PFSK-1 (cell line): ENCODE data around the gene PDE3A.

ENCODE experiments used
- POLR2AphosphoS5 ChIP-seq: IDR thresholded peaks from 2 replicates; pipeline ENCODE4 v1.6.1; 2012; ENCODE audit warnings: low read depth, mild to moderate bottlenecking, control low read depth, low read length, moderate library complexity
- TAF1 ChIP-seq: IDR thresholded peaks from 2 replicates; pipeline ENCODE4 v1.6.1; 2012; ENCODE audit warnings: low read length, control low read depth, borderline replicate concordance; ENCODE audit not compliant: insufficient read depth
- TF ChIP-seq, protein P1 (sequence below), 2 experiments: IDR thresholded peaks; 2 replicates each; pipeline versions ENCODE4 v1.6.1 to v1.8.0; 2011 to 2012; ENCODE audit warnings: low read depth in 2 of 2, low read length in 2 of 2, control low read depth in 1 of 2, inconsistent platforms in 1 of 2, mild to moderate bottlenecking in 1 of 2, moderate library complexity in 1 of 2; ENCODE audit not compliant: insufficient read depth in 1 of 2

DNA sequence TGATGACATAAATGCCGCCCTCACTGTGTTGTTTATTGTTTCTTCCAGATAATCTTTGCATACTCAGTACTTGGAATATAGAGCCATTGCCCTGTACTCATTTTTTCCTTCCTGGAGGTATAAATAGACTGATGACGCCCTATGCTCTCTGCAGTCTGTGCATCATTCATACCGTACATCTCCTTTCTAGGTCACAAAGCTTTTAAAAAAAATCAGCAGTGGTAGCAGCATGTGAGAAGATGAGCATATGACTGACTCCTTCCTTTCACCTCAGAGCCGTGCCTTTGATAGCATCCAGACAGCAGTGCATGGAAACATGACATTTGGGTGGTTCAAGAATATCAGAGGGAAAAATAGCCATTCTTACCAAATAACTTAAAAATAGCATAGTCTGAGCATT lies 77.3 kb downstream of the PDE3A start:
- TF ChIP-seq, protein P1, sequence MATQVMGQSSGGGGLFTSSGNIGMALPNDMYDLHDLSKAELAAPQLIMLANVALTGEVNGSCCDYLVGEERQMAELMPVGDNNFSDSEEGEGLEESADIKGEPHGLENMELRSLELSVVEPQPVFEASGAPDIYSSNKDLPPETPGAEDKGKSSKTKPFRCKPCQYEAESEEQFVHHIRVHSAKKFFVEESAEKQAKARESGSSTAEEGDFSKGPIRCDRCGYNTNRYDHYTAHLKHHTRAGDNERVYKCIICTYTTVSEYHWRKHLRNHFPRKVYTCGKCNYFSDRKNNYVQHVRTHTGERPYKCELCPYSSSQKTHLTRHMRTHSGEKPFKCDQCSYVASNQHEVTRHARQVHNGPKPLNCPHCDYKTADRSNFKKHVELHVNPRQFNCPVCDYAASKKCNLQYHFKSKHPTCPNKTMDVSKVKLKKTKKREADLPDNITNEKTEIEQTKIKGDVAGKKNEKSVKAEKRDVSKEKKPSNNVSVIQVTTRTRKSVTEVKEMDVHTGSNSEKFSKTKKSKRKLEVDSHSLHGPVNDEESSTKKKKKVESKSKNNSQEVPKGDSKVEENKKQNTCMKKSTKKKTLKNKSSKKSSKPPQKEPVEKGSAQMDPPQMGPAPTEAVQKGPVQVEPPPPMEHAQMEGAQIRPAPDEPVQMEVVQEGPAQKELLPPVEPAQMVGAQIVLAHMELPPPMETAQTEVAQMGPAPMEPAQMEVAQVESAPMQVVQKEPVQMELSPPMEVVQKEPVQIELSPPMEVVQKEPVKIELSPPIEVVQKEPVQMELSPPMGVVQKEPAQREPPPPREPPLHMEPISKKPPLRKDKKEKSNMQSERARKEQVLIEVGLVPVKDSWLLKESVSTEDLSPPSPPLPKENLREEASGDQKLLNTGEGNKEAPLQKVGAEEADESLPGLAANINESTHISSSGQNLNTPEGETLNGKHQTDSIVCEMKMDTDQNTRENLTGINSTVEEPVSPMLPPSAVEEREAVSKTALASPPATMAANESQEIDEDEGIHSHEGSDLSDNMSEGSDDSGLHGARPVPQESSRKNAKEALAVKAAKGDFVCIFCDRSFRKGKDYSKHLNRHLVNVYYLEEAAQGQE (IDR thresholded peaks at IDR 0.05; ENCODE audit: insufficient read depth in 1 of 2, low read depth in 2 of 2, low read length in 2 of 2): no peak
- no peak for TF ChIP-seq POLR2AphosphoS5
- no peak for TF ChIP-seq TAF1
